Stimulated activated CD8-positive, alpha-beta memory T cell treated with anti-CD3 and anti-CD28 coated beads, Interleukin-2, amount 100 ng/mL, for 1 hour (primary cell): Measurements from ENCODE around the gene SUPT5H.
"Not testable (repeated sequence)": the region's sequence is repeated elsewhere in the genome, so short reads cannot be mapped to it uniquely, and the experiment has no call there.

Experiments used
- DNase-seq, 2 donors: peaks; one replicate each; pipeline ENCODE4 v3.0.0-alpha.2; 2020; ENCODE audit warnings: low read depth in 2 of 2

SUPT5H gene

DNA sequence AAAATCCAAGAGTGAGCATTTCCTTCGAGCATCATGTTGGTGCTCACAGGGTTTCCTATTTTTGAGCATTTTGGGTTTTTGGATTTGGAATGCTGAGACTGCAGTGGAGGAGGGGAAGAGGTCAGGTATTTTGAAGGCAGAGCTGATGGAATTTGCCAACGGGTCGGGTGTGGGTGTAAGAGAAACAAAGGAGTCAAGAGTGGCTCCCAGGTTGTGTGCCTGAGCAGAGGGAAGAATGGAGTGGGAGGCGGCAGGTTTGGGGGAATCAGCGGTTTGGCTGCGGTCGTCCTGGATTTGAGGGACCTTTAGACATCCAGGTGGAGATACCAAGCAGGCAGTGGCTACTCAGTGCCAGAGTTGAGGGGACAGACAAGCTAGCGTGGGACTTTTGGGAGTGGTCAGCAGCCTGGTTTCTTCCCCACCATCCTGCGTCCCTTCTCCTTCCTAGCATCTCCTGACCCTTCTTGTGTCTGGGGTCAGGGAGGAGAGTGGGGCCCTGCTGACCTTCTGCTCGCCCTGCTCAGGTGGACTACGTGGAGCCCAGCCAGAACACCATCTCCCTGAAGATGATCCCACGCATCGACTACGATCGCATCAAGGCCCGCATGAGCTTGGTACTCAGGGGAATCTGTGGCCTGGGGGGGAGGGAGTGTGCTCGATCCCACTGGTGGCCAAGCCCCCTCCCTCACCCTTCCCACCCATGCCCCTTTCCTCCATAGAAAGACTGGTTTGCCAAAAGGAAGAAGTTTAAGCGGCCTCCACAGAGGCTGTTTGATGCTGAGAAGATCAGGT, 20.8 kb downstream of the SUPT5H start:
- no peak for DNase-seq

DNA sequence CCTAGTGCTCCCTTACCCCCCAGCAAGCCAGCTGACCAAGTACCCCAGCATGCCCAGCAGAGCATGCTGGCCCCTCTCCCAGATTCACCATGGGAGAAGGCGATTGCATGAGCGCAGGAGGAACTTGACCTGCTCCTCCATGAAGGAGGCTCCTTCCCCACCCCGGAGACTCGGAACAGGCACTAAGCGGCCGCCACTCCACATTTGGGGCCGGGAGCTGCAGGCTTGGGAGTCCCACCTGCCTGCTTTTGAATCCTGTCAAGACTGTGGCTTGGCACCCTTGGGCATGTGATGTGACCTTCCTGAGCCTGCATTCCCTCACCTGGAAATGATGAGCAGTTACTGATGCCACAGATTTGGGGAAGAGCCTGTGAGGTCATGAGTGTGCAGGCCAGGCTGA, 22.6 kb downstream of the SUPT5H start:
- DNase-seq = no peak

DNA sequence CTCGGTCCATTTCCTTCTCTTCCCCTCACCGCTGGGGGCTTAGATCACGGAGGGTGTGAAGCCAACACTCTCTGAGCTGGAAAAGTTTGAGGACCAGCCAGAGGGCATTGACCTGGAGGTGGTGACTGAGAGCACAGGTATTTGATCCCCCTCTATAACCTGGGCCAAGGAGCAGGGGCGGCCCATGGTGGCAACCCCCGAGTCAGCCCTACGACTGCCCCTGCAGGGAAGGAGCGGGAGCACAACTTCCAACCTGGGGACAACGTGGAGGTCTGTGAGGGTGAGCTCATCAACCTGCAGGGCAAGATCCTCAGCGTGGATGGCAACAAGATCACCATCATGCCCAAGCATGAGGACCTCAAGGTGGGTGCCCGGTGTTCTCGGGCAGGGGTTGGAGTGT, 23.7 kb downstream of the SUPT5H start:
- no peak for DNase-seq

DNA sequence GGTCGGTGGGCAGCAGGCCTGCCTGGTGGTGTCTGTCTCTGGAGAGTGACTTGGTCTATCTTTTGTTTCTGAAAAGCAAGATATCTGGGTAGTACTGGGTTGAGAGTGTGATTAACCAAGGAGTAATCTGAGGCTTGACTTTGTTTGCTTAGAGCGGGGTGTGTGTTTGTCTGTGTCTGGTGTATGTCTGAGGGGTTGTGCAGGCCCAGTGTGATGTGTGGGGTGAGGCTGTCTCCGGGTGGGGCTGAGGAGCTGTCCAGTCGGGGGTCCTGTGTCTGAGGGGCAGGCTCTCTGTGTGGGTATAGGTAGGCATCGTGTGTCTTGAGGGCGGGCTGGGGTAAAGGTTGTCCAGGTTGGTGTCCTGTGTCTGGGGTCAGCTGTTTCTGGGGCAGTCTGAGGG, 24.2 kb downstream of the SUPT5H start:
- DNase-seq = no peak

DNA sequence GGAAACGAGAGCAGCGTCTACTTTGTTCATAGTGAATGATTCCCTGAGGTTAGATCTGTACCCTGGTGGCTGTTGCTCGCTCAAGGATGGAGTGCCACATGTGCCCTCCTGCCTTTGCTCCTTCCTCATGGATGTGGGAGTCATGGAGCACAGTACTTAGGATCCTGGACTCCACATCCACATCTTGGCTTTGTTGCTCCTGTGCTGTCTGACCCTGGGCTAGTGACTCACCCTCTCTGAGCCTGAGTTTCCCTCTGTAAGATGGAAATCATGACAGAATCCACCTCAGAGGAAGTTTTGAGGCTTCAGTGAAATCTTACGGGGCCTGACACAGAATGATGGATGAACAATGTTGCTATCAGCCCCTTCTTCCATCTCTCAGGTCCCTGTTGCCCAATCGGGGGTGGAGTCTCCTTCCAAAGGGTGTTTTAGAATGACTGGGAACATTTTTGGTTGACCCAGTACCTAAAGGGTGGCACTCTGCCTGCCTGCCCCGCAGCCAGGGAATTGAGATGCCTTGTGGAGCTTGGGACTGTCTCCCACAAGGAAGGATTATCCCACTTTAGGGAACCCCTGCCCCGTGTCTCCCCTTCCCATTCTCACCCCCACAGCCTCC, 25.4 kb downstream of the SUPT5H start:
- DNase-seq = no peak

DNA sequence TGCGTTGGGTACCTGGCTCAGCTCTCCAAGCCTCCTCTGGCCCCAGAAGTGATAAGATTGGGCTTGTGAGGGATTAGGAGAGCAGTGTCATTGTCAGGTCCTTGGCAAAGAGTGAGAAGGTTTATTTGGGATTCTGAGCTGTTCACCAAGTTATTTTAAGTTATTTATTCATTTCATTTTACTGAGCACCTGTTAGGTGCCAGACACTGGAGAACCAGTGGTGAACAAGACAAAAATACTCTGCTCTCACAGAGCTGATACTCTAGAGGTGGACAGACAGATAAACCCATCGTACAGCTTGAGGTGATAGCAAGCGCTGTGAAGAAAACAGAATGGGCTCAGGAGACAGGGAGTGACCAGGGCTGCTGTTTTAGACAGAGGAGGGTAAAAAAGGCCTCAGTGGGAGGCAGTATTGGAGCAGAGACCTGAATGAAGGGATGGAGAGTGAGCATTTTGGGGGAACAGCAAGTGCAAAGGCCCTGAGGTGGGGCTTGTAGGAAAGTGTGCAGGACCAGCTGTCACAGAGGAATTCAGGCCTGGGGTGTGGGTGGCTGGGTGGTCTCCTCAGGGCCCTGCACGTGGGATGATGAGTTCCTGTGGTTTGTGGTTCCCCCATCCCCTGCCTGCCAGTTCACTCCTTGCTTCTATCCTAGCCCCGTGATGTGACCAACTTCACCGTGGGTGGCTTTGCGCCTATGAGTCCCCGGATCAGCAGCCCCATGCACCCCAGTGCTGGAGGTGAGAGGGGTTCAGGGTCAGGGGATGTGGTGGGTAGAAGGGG, 26.6 kb downstream of the SUPT5H start:
- no peak for DNase-seq

DNA sequence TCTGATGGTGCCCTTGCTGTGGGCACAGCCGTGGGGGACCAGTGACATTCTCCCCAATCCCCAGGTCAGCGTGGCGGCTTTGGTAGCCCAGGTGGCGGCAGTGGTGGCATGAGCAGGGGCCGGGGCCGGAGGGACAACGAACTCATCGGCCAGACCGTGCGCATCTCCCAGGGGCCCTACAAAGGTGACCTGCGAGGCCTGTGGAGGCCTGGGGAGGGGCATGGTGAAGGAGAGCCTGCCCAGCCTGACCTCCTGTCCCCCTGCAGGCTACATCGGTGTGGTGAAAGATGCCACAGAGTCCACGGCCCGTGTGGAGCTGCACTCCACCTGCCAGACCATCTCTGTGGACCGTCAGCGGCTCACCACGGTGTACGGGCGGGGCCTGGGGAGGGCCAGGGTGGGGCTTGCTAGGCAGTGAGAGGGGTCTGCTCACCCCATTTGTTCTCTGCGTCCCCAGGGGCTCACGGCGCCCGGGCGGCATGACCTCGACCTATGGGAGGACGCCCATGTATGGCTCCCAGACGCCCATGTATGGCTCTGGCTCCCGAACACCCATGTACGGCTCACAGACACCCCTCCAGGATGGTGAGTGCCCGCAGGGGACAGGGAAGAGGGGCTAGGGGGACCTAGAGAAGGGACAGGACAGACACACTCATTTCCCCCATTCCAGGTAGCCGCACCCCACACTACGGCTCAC, 27.5 kb downstream of the SUPT5H start:
- no peak for DNase-seq

DNA sequence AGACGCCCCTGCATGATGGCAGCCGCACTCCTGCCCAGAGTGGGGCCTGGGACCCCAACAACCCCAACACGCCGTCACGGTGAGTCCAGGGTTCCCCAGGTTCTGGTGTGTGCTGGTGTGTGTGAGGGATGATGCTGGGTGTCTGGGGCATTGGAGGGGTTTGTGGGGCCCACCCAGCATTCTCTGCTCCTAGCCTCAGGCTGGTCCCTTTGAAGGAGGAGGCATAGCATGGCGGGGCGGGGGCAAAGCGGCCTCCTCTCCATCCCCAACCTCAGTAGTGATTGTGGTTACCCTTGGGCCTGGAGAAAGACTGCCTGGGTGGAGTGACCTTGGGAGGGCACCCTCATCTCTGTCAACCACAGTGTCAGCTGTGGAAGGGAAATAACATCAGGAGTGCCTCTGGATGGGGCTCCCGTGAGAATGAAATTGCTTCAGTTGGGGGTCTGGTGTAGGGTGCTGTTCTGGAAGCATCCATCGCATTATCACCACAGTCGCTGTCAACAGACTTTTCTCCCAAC, 28.1 kb downstream of the SUPT5H start:
- DNase-seq = no peak

DNA sequence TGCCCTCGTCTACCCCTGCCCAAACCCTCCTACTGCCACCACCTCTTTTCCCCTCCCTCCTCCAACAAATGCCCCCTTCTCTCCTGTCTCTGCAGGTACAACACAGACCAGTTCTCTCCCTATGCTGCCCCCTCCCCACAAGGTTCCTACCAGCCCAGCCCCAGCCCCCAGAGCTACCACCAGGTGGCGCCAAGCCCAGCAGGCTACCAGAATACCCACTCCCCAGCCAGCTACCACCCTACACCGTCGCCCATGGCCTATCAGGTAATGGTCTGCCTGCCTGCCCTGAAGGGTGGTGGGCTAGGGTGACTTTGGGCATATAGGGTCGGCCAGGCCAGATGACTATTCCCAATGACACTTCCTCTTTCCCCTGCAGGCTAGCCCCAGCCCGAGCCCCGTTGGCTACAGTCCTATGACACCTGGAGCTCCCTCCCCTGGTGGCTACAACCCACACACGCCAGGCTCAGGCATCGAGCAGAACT, 28.8 kb downstream of the SUPT5H start:
- DNase-seq = peak; percentile 49 to 58

DNA sequence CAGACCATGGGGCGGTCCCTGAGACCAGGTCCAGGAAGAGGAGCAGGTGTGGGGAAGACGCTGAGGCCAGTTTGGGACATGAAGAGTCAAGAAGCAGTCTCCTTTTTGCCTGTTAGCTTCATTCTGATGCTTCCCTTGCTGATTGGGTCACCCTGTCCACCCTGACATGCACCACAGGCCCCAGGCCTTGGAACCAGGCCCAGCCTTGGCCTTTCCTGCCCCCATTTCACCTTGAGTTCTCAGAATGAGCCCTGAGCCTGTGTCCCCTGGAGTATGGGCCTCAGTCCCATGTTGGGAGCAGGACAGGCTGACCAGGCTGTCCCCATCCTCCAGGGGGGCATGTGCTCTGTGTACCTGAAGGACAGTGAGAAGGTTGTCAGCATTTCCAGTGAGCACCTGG, 30.4 kb downstream of the SUPT5H start:
- no peak for DNase-seq

DNA sequence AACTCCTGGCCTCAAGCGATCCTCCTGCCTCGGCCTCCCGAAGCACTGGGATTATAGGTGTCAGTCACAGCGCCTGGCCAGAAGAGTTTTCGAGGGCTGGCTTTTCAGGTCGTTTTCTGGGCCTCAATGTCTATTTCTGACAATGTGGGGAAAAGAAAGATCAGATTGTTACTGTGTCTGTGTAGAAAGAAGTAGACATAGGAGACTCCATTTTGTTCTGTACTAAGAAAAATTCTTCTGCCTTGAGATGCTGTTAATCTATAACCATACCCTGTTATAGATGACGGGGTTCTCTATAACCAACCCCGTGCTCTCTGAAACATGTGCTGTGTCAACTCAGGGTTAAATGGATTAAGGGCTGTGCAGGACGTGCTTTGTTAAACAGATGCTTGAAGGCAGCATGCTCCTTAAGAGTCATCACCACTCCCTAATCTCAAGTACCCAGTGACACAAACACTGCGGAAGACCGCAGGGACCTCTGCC, 34.0 kb downstream of the SUPT5H start:
- DNase-seq = not testable (repeated sequence)

DNA sequence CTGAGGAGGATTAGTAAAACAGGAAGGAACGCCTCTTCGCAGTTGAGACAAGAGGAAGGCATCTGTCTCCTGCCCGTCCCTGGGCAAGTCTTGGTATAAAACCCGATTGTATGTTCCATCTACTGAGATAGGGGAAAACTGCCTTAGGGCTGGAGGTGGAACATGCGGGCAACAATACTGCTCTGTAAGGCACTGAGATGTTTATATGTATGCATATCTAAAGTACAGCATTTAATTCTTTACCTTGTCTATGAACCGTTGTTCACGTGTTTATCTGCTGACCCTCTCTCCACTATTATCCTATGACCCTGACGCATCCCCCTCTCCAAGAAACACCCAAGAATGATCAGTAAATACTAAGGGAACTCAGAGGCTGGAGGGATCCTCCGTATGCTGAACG, 34.5 kb downstream of the SUPT5H start:
- DNase-seq = no peak

DNA sequence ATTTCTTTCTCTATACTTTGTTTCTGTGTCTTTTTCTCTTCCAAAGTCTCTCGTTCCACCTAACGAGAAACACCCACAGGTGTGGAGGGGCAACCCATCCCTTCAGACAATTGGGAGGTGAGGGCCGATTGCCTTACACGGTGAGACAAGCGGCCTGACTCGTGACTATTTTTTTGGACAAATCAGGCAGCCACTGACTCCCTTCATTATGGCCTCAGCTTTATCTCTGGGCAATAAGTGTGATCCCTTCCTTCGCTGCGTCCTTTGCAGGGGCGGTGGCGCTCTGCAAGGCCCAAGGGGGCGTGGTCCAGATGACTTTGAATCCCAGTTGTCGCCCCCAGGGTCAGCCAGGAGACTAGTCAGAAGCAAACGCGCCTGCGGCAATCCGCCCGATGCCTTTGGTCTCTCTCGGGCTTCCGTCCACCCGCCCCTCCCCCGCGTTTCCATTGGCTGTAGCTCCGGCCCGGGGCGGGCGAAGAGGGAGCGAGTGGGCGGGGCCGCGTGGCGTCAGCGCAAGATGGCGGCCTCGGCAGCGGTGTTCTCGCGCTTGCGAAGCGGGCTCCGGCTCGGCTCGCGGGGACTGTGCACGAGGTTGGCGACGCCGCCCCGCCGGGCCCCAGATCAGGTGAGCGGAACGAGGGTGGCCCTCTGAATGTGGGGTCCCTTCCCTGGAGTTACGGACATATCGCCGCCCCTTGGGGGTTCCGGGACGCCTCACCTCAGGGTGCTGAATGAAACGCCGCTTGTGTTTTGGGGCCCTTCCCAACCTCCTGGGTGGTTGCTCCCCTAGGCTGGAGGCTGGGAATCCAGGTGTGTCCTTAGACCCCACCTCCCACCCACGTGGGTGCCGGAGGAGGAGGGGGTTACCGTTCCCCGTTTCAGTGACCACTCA, 35.2 kb downstream of the SUPT5H start, which contains the start of gene TIMM50:
TIMM50 (plus strand) TSS at position 502 of the 892 bp plus-strand sequence; CDS start at position 518, 16 bp downstream.
- DNase-seq = peak; percentile 92 to 96

DNA sequence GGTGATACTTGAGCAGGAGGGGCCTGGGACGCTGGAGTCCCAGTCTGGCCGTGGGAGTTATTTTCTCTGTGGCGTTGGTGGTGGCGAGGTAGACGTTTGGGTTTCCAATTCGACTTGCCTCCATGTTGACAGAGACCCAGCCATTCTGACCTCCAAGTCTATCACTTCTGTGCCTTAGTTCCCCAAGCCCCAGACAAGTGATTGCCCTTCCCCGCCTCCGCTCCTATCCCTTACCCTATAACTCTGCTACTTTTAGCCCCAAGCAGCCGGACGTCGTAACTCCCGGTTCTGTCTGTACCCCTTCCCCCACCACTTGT, 35.8 kb downstream of the SUPT5H start:
- DNase-seq = no peak

DNA sequence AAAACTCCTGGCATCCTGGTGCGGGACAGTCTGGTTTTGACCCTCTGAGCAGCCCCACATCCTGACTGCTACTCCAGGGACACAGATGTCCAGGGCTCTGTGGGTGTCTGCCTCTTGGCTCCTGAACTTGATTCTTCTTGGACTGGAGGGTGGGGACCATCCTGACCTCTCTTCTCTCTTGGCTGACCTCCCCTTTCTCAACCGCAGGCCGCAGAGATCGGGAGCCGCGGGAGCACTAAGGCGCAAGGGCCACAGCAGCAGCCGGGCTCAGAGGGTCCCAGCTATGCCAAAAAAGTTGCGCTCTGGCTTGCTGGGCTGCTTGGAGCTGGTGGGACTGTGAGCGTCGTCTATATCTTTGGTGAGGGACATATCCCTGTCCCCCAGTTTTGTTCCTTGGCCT, 36.3 kb downstream of the SUPT5H start:
- no peak for DNase-seq

DNA sequence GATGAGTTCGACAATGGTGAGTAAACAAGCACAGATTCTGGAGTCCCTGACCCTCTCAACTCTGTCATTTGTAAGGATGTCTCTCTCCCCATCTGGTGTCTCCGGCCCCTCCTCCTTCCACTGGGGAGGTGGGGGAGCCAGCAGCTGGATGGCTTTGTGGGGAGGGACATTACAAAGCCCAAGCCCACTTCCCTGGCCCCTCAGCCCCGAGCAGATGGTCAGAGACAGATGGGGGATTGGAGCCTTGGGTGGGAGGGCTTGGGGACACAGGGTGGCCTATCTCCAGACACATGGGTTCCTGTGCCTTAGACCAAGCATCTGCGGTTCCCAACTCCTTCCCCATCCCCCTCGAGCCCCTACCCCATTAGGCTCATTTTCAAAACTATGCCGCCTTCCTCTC, 37.8 kb downstream of the SUPT5H start:
- no peak for DNase-seq

DNA sequence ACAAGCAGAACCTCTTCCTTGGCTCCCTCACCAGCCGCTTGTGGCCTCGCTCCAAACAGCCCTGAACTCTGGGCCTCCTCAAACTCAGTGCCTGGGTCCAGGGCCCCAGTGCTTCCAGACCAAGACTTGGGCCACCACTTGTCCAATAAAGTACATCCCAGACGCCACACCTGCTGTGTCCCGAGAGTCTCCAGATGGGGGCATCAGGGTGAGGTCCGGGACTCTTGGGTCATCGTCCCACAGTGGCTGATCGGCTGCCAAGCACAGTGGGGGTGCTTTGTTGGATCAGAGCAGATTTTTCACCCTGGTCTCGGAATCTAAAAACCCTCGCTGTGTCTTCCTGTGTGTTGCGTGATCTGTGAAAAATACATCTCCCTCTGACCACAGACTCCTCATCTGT, 44.4 kb downstream of the SUPT5H start:
- DNase-seq = no peak

DNA sequence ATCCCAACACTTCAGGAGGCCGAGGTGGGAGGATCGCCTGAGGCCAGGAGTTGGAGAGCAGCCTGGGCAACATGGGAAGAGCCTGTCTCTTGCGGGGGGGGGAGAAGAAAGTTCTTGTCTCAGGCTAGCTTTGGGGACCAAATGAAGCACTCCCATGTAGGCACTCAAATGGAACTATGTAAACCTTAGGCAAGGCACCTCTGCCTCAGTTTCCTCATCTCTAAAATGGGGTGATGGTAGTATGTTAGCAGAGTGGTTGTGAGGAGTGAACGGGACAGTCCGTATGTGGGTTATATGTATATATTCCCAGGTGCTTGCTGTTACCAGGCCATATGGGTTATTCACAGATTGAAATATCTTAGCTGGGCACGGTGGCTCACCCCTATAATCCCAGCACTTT, 46.8 kb downstream of the SUPT5H start:
- DNase-seq = no peak

DNA sequence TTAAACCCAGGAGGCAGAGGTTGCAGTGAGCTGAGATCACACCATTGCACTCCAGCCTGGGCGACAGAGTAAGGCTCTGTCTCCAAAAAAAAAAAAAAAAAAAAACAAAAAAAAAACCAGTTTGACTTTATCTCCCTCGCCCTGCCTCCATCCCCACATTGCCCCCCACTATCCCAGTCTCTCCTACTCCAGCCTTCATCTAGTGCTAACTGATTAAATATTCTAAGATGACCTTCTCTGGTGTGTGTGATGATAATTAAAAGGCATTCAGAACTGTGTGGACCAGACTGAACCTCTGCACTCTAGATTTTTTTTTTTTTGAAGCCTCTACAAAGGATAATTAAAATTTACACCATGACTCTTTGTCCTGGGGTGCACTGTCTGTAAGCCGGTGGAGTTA, 47.4 kb downstream of the SUPT5H start:
- DNase-seq = no peak

DNA sequence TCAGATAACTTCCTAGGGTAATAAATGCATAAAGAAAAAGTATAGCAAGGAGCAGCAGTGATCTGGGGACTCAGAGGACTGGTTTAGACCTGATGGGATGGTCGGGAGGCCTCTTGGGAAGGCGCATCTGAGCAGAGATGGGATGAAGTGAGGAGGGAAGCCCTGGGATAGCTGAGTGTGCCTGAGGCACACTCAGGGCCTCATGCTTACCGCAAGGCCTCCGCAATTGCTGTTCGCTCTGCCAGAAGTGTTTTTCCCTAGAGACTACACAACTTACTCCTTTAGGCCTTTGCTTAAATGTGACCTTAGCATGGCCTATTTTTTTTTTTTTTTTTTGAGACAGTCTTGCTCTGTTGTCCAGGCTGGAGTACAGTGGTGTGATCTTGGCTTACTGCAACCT, 49.3 kb downstream of the SUPT5H start:
- DNase-seq = no peak

DNA sequence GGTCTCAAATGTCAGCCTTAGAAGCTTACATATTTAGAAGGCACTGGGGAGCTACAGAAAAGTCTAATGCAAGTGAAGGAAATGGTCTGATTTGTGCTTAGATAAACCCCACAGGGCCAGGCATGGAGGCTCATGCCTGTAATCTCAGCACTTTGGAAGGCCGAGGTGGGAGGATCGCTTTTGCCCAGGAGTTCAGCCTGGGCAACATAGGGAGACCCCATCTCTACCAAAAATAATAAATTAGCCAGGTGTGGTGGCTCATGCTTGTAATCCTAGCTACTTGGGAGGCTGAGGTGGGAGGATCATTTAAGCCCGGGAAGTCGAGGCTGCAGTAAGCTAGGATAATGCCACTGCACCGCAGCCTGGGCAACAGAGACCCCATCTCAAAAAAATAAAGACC, 50.7 kb downstream of the SUPT5H start:
- DNase-seq = no peak
